Measurements from ENCODE around the gene CLIC3.

CLIC3 gene

GRCh38 chr9:136964171-136964689, 32.1 kb downstream of the CLIC3 start:
- DNase-seq (ENCODE audit: low spot score), result no peak

- DNase-seq (ENCODE audit: low spot score), result no peak
These were observed 32.6 kb downstream of the CLIC3 start for GRCh38 chr9:136963751-136964150.

- DNase-seq (ENCODE audit: low spot score), result no peak
These were observed 33.0 kb downstream of the CLIC3 start for GRCh38 chr9:136963341-136963740.

GRCh38 chr9:136962701-136963248, 33.6 kb downstream of the CLIC3 start:
- DNase-seq (ENCODE audit: low spot score), result no peak

GRCh38 chr9:136962163-136962562, 34.2 kb downstream of the CLIC3 start:
- DNase-seq (ENCODE audit: low spot score), result no peak

GRCh38 chr9:136961279-136962065, 34.9 kb downstream of the CLIC3 start:
- DNase-seq (ENCODE audit: low spot score), result no peak

GRCh38 chr9:136960938-136961275, 35.5 kb downstream of the CLIC3 start:
- DNase-seq (ENCODE audit: low spot score), result no peak

GRCh38 chr9:136960212-136960937, 36.0 kb downstream of the CLIC3 start:
- no peak for DNase-seq (ENCODE audit: low spot score)

- no peak for DNase-seq (ENCODE audit: low spot score)
These were observed 37.2 kb downstream of the CLIC3 start for GRCh38 chr9:136958898-136959850.

GRCh38 chr9:136958473-136958872, 37.9 kb downstream of the CLIC3 start:
- DNase-seq (ENCODE audit: low spot score), result no peak

- DNase-seq (ENCODE audit: low spot score), result no peak
These were observed 38.5 kb downstream of the CLIC3 start for GRCh38 chr9:136957901-136958300.

- no peak for DNase-seq (ENCODE audit: low spot score)
These were observed 38.9 kb downstream of the CLIC3 start for GRCh38 chr9:136957461-136957860.

GRCh38 chr9:136956604-136957003, 39.8 kb downstream of the CLIC3 start:
- DNase-seq (ENCODE audit: low spot score), result no peak

- DNase-seq (ENCODE audit: low spot score), result no peak
These were observed 40.4 kb downstream of the CLIC3 start for GRCh38 chr9:136955943-136956335.

GRCh38 chr9:136955202-136955942, 41.0 kb downstream of the CLIC3 start:
- no peak for DNase-seq (ENCODE audit: low spot score)

GRCh38 chr9:136954270-136955083, 41.9 kb downstream of the CLIC3 start:
- no peak for DNase-seq (ENCODE audit: low spot score)

- DNase-seq (ENCODE audit: low spot score), result no peak
These were observed 42.5 kb downstream of the CLIC3 start for GRCh38 chr9:136953771-136954269.

- no peak for DNase-seq (ENCODE audit: low spot score)
These were observed 43.2 kb downstream of the CLIC3 start for GRCh38 chr9:136952876-136953770.

- DNase-seq (ENCODE audit: low spot score), result no peak
These were observed 44.0 kb downstream of the CLIC3 start for GRCh38 chr9:136952321-136952850.

Measured in HuH-7 (cell line).